22Rv1 (cell line): Measurements from ENCODE around the gene GJA5.

ENCODE experiments used
- H3K27ac ChIP-seq: fragments of 450-650 bp; 2 replicates; pipeline ENCODE4 v1.5.1; 2017
- CTCF ChIP-seq: fragments of 450-650 bp; IDR thresholded peaks from 2 replicates; pipeline ENCODE4 v1.5.1; 2017; ENCODE audit warnings: mild to moderate bottlenecking
- ZFX ChIP-seq: fragments of 450-650 bp; IDR thresholded peaks from 2 replicates; pipeline ENCODE4 v1.6.1; 2017; ENCODE audit warnings: antibody characterized with exemption, borderline replicate concordance

Gene GJA5

GRCh38 chr1:147794570-147794969 lies 34.2 kb upstream of the GJA5 start:
- TF ChIP-seq ZFX (no peak), CTCF (no peak)
- H3K27ac ChIP-seq, result no peak overlapping the region

- H3K27ac ChIP-seq, result no peak overlapping the region
- TF ChIP-seq ZFX, result no peak
- no peak for TF ChIP-seq CTCF
Measured at GRCh38 chr1:147791876-147792275, 31.5 kb upstream of the GJA5 start.

- TF ChIP-seq ZFX (no peak), CTCF (no peak)
- H3K27ac ChIP-seq, result no peak overlapping the region
Measured at GRCh38 chr1:147787765-147788164, 27.4 kb upstream of the GJA5 start.

GRCh38 chr1:147786536-147786935 lies 26.1 kb upstream of the GJA5 start:
- no peak overlapping the region for H3K27ac ChIP-seq

GRCh38 chr1:147785794-147786506 lies 25.5 kb upstream of the GJA5 start:
- H3K27ac ChIP-seq, result no peak overlapping the region
- no peak for TF ChIP-seq CTCF
- TF ChIP-seq ZFX, result no peak

More at GRCh38 chr1:147786536-147786935, 26.1 kb upstream of the GJA5 start:
- TF ChIP-seq ZFX (no peak), CTCF (no peak)

GRCh38 chr1:147784941-147785340 lies 24.5 kb upstream of the GJA5 start:
- TF ChIP-seq ZFX (no peak), CTCF (no peak)
- H3K27ac ChIP-seq, result no peak overlapping the region

- TF ChIP-seq ZFX (no peak), CTCF (no peak)
- H3K27ac ChIP-seq, result no peak overlapping the region
Measured at GRCh38 chr1:147781056-147781471, 20.7 kb upstream of the GJA5 start.
